Stimulated activated CD8-positive, alpha-beta memory T cell treated with anti-CD3 and anti-CD28 coated beads, Interleukin-2, amount 100 ng/mL, for 48 hours (primary cell): ENCODE measurements around the gene ZSWIM4.
"Not testable (repeated sequence)": the region's sequence is repeated elsewhere in the genome, so short reads cannot be mapped to it uniquely, and the experiment has no call there.

ENCODE experiments used
- DNase-seq, 2 donors: peaks; one replicate each; pipeline ENCODE4 v3.0.0-alpha.2; 2020; ENCODE audit warnings: low read depth in 2 of 2

Gene ZSWIM4

GRCh38 chr19:13794757-13795589 is at the start of gene ZSWIM4:
TSS of gene ZSWIM4 (plus strand) at chr19:13795443. CDS start at chr19:13795649, 206 bp downstream.
- DNase-seq, result peak; percentile 94 to 96

GRCh38 chr19:13747098-13747453 is 48.2 kb upstream of the ZSWIM4 start:
- DNase-seq, result no peak

DNA sequence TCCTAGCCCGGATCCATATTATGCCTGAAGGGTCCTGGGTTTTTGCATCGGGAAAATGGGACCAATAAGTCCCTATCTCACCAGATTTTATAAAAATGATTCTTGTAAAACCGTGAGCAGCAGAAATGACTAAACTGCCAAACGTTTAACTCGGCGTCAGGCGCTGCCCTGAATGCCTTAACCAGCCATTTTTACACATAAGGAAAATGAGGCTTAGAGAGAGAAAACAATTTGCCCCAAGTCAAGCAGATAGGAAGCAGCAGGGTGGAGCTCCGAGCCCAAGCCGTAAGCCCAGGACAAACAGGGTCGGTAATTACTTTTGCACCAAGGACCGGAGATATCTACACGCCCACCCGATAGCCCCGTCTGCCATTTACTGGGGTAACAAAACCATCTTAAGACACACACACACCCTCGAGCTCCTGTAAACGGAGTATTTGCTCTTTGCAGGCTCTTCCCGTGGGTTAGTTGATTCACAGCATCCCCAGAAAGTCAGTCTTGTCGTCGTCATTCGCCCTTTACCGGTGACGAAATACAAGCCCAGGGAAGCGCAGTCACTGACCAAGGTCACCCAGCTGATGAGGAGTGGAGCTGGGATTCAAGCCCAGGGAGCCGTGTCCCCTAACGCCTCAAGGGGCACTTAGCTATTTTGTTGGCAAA is 46.9 kb upstream of the ZSWIM4 start:
- DNase-seq, result no peak

DNA sequence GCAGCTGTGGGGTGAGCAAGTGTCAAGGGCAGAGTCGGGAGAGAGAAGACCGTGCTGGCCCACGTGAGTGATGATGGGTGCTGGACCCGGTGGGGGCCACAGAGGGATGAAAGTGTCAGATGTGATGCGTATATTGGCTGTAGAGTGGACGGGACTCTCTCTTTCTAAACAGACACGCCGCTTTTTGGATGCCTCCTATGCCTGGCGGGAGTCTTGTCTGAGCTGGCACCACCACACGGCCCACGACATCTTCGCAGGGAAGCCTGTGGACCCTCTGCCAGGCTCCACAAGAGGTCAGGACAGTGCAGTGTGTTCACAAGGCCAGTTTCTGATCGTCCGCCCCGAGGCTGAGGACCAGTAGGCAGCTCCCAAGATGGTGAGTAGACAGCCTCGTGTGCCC is 43.8 kb upstream of the ZSWIM4 start:
- DNase-seq, result no peak

DNA sequence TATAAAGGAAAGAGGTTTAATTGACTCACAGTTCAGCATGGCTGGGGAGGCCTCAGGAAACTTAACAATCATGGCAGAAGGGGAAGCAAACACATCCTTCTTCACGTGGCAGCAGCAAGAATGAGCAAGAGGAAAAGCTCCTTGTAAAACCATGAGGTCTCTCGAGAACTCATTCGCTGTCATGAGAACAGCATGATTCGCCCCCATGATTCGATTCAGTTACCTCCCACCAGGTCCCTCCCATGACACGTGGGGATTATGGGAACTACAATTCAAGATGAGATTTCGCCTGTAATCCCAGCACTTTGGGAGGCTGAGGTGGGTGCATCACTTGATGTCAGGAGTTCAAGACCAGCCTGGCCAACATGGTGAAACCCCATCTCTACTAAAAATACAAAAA is 41.6 kb upstream of the ZSWIM4 start:
- not testable (repeated sequence) for DNase-seq

- no peak for DNase-seq
These were observed 39.0 kb upstream of the ZSWIM4 start for GRCh38 chr19:13756210-13756609.

DNA sequence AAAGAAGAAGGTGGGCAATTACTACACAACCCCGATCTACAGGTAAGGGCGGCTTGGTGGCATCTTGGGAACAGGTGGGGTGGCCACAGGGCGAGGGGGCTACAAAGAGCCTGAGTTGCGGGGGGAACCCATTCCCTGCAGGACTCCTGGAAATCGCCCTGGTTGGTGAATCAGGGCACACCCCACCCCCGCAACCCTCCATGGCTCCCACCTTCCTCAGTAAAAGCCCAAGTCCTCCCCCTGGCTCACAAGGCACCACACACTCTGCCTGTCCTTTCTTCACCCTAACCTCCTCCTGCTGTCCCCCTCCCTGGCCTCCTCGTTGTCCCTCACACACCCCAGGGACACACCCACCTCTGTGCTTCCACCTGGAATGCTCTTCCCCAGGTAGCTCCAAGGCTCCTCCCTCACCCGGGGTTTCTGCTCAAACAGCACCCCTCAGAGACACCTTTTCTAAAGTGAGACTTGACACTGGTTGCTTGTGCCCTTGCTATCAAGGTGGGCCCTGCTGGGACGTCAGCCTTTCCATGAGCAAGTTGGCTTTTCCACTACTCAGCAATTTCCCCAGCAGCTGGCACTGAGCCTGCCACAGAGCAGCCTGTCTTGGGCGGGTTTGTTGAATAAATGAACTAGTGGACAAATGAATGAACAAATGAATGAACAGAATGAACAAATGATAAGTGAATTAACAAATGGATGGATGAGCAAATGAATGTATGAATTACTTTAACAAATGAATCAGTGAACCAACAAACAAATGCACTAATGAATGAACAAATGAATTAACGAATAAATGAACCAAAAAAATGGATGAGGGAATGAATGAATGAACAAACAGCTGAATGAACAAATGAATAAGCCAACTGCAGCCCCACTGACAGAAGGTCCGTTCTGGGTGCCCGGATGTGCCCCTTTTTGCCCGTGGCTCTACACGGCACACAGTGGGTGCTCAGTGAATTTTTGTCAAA is 37.2 kb upstream of the ZSWIM4 start:
- no peak for DNase-seq

DNA sequence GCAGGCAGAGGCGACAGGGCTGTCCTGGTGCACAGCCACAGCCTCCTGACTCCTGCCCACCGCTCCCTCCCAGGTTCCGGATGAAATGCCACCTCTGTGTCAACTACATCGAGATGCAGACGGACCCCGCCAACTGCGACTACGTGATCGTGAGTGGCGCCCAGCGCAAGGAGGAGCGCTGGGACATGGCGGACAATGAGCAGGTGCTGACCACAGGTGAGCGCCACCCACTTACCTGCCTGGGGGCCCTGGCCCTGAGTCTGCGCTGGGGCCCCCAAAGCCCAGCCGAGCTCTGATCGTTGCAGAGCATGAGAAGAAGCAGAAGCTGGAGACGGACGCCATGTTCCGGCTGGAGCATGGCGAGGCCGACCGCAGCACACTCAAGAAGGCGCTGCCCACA is 36.4 kb upstream of the ZSWIM4 start:
- DNase-seq, result no peak

GRCh38 chr19:13761423-13761822 is 33.8 kb upstream of the ZSWIM4 start:
- no peak for DNase-seq

DNA sequence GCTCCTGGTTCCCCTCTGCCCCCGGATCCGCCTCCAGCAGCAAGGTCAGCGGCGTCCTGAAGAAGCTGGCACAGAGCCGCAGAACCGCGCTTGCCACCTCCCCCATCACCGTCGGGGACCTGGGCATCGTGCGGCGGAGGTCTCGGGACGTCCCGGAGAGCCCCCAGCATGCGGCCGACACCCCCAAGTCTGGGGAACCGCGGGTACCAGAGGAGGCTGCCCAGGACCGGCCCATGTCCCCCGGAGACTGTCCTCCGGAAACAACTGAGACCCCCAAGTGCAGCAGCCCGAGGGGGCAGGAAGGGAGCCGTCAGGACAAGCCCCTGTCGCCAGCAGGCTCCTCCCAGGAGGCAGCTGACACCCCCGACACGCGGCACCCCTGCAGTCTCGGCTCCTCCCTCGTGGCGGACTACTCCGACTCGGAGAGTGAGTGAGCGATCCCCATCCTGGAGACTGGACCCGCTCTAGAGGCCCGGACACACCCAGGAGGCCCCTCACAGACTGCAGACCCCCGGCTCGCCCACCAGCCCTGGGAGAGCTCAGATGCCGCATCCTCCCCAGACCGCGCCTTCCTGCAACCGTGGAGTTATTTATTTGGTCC is 32.5 kb upstream of the ZSWIM4 start:
- DNase-seq, result no peak

DNA sequence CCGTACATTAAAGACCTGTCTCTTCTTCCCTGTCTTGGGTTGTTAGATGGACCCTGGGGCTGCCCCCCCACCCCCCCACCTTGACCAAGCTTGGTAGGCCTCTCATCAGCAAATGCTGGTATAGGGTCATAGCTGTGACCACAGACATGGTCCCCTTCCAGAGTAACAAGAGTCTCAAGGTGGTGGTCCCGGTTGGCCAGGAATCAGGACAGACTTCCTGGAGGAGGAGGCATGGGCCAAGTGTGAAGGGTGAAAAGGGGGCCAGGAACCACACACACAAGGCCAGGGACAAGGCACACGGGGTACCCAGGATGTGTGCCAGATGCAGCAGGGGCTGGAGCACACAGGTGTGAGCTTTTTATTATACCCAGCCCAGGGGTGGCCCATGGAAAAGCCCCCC is 32.0 kb upstream of the ZSWIM4 start:
- DNase-seq, result no peak

- peak; percentile 61 to 63 for DNase-seq
These were observed 31.0 kb upstream of the ZSWIM4 start, which contains the start of gene MRI1 for GRCh38 chr19:13764101-13764807. TSS of gene MRI1 (plus strand) at chr19:13764522. CDS start at chr19:13764589, 67 bp downstream.

GRCh38 chr19:13764821-13765394 is 30.3 kb upstream of the ZSWIM4 start:
- peak in 1 of 2 donors; percentile 45 for DNase-seq

- DNase-seq, result no peak
These were observed 29.7 kb upstream of the ZSWIM4 start for GRCh38 chr19:13765395-13766094.

- no peak for DNase-seq
These were observed 29.2 kb upstream of the ZSWIM4 start for GRCh38 chr19:13766095-13766481.

GRCh38 chr19:13768510-13768909 is 26.7 kb upstream of the ZSWIM4 start:
- DNase-seq, result no peak

DNA sequence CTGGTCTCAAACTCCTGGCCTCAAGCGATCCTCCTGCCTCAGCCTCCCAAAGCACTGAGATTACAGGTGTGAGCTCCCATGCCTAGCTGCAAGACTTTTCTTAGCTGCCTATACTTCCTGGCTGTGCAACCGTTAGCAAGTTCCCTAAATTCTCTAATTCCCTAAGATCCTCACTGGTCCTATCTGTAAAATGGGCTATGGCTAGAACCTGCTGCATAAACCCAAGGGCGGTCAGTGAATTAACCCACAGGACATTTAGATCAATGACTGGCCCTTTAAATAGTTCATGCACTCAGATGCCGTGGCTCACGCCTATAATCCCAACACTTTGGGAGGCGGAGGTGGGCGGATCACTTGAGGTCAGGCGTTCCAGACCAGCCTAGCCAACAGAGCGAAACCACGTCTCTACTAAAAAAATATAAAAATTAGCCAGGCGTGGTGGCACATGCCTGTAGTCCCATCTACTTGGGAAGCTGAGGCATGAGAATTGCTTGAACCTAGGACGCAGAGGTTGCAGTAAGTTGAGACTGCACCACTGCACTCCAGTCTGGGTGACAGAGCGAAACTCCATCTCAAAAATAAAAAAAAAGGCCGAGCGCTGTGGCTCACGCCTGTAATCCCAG is 25.1 kb upstream of the ZSWIM4 start:
- DNase-seq, result no peak

- DNase-seq, result peak; percentile 79 to 82
These were observed 20.7 kb upstream of the ZSWIM4 start, which contains the start of gene C19orf53 for GRCh38 chr19:13774217-13775191. TSS of gene C19orf53 (plus strand) at chr19:13774456. CDS start at chr19:13774478, 22 bp downstream.
